ENCODE measurements around the gene SIPA1. TPM values are rescaled to one million over a fixed set of nuclear protein-coding genes. Genes with fewer than 3 reads are reported as not detected.

The SIPA1 gene
- total and polyA plus RNA-seq, 4 donors: 15.4 to 34.9 (median 22.8) TPM

GRCh38 chr11:65623177-65623576 is 14.7 kb upstream of the SIPA1 start:
- DNase-seq (ENCODE audit: low spot score): no peak
- H3K9me3 ChIP-seq (ENCODE audit: control insufficient read depth in 4 of 4, low read length in 3 of 4): no peaks in the 10 kb centered on the region
- peaks cover 0 to 3% (median 1%) of the 10 kb centered on the region in 4 donors for H3K4me1 ChIP-seq (ENCODE audit: control insufficient read depth in 4 of 4, insufficient read depth in 4 of 4, low read length in 3 of 4)
- 97% methylated on average over 14 of the region's 14 CpGs for WGBS
- no peak overlapping the region for H3K27ac ChIP-seq (ENCODE audit: low read depth in 1 of 2, low read length in 2 of 2)
- peaks cover 16 to 70% (median 18%) of the 10 kb centered on the region in 4 donors for H3K36me3 ChIP-seq (ENCODE audit: control insufficient read depth in 4 of 4, insufficient read depth in 3 of 4, low read depth in 1 of 4, low read length in 3 of 4)
- H3K27me3 ChIP-seq (ENCODE audit: control insufficient read depth in 4 of 4, insufficient read depth in 4 of 4, low read length in 3 of 4): no peaks in the 10 kb centered on the region
- H3K4me3 ChIP-seq (ENCODE audit: low read depth in 1 of 3, low read length in 3 of 3): no peak overlapping the region
- TF ChIP-seq YY1 (IDR thresholded peaks at IDR 0.05) (no peak), TAF1 (conservative IDR thresholded peaks at IDR 0.05) (no peak), NR2F2 (IDR thresholded peaks at IDR 0.05) (no peak), RXRA (IDR thresholded peaks at IDR 0.05) (no peak), MAX (IDR thresholded peaks at IDR 0.05) (no peak), HNF4G (IDR thresholded peaks at IDR 0.05) (no peak), GABPA (IDR thresholded peaks at IDR 0.05 in 1 of 2, conservative IDR thresholded peaks at IDR 0.05 in 1 of 2) (no peak), ATF3 (IDR thresholded peaks at IDR 0.05) (no peak), HNF4A (conservative IDR thresholded peaks at IDR 0.05) (no peak), JUND (IDR thresholded peaks at IDR 0.05) (no peak), EGR1 (IDR thresholded peaks at IDR 0.05; ENCODE audit: low read depth in 2 of 2) (no peak), REST (IDR thresholded peaks at IDR 0.05) (no peak), FOXA1 (IDR thresholded peaks at IDR 0.05) (no peak), SP1 (IDR thresholded peaks at IDR 0.05) (no peak), FOXA2 (IDR thresholded peaks at IDR 0.05) (no peak), RAD21 (IDR thresholded peaks at IDR 0.05) (no peak)
- TF ChIP-seq, protein P1, sequence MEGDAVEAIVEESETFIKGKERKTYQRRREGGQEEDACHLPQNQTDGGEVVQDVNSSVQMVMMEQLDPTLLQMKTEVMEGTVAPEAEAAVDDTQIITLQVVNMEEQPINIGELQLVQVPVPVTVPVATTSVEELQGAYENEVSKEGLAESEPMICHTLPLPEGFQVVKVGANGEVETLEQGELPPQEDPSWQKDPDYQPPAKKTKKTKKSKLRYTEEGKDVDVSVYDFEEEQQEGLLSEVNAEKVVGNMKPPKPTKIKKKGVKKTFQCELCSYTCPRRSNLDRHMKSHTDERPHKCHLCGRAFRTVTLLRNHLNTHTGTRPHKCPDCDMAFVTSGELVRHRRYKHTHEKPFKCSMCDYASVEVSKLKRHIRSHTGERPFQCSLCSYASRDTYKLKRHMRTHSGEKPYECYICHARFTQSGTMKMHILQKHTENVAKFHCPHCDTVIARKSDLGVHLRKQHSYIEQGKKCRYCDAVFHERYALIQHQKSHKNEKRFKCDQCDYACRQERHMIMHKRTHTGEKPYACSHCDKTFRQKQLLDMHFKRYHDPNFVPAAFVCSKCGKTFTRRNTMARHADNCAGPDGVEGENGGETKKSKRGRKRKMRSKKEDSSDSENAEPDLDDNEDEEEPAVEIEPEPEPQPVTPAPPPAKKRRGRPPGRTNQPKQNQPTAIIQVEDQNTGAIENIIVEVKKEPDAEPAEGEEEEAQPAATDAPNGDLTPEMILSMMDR (IDR thresholded peaks at IDR 0.05; ENCODE audit: low read depth, low read length, missing input control): no peak
- TF ChIP-seq, protein P2, sequence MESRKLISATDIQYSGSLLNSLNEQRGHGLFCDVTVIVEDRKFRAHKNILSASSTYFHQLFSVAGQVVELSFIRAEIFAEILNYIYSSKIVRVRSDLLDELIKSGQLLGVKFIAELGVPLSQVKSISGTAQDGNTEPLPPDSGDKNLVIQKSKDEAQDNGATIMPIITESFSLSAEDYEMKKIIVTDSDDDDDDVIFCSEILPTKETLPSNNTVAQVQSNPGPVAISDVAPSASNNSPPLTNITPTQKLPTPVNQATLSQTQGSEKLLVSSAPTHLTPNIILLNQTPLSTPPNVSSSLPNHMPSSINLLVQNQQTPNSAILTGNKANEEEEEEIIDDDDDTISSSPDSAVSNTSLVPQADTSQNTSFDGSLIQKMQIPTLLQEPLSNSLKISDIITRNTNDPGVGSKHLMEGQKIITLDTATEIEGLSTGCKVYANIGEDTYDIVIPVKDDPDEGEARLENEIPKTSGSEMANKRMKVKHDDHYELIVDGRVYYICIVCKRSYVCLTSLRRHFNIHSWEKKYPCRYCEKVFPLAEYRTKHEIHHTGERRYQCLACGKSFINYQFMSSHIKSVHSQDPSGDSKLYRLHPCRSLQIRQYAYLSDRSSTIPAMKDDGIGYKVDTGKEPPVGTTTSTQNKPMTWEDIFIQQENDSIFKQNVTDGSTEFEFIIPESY (IDR thresholded peaks at IDR 0.05): no peak
- no peak overlapping the region for H3K9ac ChIP-seq (ENCODE audit: low read depth in 1 of 2, low read length in 2 of 2)

All from liver (tissue), 9 donors.